HG03066 (cell line): ENCODE measurements around the gene MARCO.

Source experiments
- ATAC-seq: cut with Tn5 transposase; IDR thresholded peaks from one replicate; pipeline ENCODE4 v1.9.1; 2021; ENCODE audit warnings: low read depth; ENCODE audit not compliant: unreplicated experiment

Gene MARCO

DNA sequence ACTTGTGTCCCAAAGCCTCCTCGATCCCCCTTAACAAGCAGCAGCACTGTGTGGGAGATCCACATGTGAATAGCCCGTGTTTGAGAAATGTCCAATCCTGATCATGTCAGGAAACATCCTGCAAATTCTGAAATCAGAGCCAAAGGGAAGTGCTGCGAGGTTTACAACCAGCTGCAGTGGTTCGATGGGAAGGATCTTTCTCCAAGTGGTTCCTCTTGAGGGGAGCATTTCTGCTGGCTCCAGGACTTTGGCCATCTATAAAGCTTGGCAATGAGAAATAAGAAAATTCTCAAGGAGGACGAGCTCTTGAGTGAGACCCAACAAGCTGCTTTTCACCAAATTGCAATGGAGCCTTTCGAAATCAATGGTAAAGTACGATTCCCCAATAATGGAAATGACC is at the start of gene MARCO:
Gene MARCO, plus strand, starts transcription at position 164 of the 400 bp plus-strand sequence. Its CDS starts 107 bp downstream, at position 271.
- no peak for ATAC-seq

GRCh38 chr2:118893100-118893499 is 48.9 kb upstream of the MARCO start:
- no peak for ATAC-seq

GRCh38 chr2:118902266-118903028 is 39.5 kb upstream of the MARCO start:
- ATAC-seq: no peak

- no peak for ATAC-seq
These were observed 39.0 kb upstream of the MARCO start for GRCh38 chr2:118903029-118903351.

DNA sequence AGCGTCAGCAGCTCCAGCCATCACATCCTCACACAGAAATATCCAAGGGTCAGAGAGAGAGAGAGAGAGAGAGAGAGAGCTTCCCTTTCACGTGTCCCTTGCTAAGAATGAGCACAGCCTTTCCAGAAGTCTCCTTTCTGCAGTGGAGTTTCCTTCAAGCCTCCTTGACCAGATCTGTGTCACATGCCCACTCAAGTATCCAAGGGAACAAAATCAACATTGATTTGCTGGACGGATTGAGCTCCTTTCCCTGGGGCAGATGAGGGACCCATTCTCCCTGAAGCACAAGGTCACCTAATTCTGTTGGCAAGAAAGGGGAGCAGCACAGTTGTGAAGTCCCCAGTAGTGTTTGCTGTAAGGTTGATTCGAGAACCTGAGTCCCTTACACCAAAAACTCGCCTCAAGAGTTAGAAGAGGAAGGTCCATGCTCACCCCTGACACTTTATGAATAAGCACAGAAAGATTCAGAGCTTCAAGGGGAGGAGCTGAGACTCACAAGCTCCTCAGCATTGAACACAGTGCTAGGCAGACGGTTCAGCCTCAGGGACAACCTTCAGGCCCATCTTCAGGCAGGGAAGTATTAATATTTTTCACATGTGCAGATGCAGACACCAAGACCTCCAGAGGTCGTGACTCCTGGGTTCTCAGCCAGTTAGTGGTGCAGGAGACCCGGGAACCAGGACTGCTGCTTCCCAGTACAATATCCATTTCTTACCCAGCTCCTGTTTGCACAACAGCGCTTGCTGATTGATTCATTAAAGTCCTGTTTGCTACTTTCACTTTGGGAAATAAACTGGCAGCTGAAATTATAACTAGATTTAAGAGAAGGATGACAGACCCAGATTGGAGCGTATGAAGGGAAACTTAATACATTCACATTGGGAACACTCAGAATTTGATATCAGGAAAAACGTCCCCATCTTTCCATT is 38.2 kb upstream of the MARCO start:
- ATAC-seq: no peak

DNA sequence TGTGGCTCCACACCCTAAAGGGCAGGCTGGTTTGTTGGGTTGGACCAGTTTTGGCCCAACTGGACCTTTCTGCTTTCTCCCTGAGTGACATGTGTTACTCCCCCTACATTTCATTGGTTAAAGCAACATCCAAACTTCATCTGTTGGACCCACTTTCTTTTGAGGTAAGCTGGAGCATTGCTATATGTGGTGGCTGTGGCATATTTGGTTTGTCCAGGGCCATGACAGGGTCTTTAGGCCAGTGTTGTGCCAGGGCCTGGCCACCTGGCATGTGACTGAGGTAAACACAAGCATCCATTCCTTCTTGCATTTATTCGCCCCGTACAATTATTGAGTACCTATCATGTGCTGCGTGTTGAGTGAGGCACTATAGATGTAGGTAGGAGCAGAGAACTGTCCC is 36.8 kb upstream of the MARCO start:
- no peak for ATAC-seq

DNA sequence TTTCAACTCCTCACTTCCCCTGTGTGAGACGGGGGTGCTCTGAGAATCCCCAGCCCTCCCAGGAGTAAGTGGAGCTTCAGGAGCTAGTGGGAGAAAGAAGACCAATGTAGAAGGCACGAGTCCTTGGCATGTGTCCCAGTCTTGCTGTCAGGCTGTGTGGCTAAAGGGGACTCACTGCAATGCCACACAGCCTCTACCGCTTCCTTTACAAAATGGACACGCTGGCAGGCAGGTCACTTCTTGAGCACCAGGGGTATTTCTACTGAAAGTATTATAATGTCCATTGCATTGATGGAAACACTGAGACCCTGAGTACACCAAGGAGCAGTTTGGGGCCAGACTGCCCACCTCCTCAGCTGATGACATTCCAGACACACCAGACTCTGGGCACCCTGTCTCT is 35.8 kb upstream of the MARCO start:
- no peak for ATAC-seq

- ATAC-seq: no peak
These were observed 34.2 kb upstream of the MARCO start for GRCh38 chr2:118907759-118908158.

- ATAC-seq: no peak
These were observed 32.8 kb upstream of the MARCO start for GRCh38 chr2:118909191-118909590.

- ATAC-seq: no peak
These were observed 30.7 kb upstream of the MARCO start for GRCh38 chr2:118911166-118911856.

DNA sequence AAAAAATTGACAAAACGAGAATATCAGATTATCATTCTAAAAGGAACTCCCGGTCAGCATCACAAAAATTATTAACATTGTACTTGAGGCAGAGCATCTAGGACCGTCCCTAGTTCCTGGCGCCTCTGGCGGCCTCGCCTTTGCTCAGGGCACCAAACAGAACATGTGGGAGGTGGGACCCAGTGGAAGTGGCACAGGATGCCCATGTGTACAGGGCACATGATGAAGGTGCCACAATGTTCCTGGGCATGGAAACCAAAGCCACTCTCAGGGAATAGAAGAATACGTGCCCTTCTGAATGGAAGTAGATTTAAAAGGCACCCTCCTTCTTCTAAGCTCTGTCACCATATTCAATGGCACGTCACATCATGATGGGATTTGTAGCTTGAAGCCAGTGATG is 30.1 kb upstream of the MARCO start:
- ATAC-seq: no peak

- no peak for ATAC-seq
These were observed 28.7 kb upstream of the MARCO start for GRCh38 chr2:118913131-118913802.

GRCh38 chr2:118913803-118914645 is 28.0 kb upstream of the MARCO start:
- ATAC-seq: no peak

DNA sequence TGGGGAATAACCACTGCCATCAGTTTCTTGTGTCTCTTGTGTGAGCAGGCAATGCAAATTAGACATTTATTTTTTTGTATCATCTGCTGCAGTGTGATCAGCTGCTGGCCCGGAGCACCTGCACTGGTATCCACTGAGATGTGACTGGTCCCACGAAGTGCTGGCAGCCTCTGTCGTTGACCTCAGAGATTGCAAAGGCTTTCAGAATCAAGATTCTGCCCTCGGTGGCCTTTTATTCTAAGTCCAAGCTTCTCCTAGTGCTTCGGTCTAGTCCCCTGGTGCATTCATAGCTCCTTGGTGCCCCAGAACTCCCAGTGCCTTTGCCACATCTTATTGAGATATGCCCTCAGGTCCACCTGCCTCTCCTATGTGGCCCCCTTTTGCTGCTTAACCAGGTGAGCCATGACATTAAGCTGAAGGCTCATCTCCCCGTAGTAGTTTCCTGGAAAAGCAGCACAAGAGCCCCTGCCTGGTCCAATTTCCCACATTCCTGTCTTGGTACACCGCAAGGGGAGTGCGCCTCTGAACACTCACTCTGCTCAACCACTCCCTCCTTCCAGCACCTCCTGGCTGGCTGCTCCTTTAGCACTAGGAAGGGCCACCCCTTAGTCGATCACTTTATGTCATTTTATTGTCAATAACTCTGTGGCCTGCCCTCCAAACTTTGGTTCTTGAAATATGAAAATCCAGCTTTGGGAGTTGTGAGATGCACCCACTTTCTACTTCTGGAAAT is 27.1 kb upstream of the MARCO start:
- ATAC-seq: no peak

DNA sequence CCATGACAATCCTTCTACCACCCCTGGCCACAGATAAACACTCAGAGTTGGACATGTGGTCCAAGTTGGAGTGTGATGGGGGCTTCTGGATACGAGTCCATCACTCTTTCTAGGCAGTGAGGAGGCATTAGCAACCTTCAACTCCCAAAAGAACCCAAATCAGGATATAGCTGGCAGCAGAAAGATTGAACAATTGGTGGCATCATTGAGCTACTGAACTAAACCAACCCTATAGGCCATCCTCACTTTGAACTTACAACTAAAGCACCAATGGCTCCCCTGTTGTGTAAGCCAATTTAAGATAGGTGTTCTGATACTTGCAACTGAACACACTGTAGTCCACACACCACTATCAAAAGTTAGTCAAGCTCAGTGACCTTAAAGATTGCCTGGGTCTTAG is 24.0 kb upstream of the MARCO start:
- ATAC-seq: no peak

DNA sequence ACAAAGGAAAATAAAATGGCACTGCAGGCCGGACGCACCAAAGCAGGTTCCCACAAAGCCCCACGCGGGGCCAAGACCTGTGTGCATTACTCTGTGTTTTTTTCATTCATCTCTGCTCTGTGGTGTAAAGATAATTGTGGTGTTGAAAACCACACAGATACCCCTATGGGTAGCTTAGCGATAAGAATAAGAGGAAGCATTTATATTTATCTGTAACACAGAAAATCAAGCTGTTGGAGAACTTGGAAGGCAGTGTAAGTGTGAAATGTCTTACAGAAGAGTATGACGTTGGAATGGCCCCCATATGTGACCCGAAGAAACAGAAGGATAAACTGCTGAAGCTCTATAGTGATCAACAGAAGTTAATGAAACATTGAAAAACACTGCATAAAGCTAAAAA is 20.3 kb upstream of the MARCO start:
- ATAC-seq: no peak

GRCh38 chr2:118922254-118922653 is 19.7 kb upstream of the MARCO start:
- no peak for ATAC-seq

DNA sequence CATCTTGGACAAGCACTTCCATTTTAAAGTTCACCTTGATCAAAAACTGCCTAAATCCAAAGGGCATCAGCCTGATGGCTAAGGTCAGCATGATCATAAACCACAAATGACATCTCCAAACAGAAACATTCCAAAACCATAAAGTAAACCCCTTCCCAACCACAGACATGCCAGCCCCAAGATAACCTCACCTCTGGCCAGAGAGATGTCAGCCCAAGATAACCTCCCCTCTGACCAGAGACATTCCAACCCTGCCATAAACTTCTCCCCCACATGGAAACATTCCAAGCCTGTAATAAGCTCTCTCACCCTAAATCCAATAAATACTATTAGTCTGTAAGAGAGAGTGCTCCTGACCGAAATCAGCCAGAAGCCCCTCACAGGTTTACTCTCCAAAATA is 18.6 kb upstream of the MARCO start:
- ATAC-seq: no peak

GRCh38 chr2:118925476-118925875 is 16.5 kb upstream of the MARCO start:
- ATAC-seq: no peak
